Small intestine (tissue), 7 donors: Measurements from ENCODE around the gene HEMK1. TPM values are rescaled to one million over a fixed set of nuclear protein-coding genes. Genes with fewer than 3 reads are reported as not detected.
A peak's percentile ranks its signal among the peaks of the same experiment; 100 is the strongest.

Source experiments
- DNase-seq, 2 donors: peaks; one replicate each; pipeline versions ENCODE4 v3.0.0 to v3.0.0-alpha.2; 2013
- FAIRE-seq: peaks from 2 replicates; lab custom pipeline; 2012; peaks lifted over from hg19 to GRCh38; lab: Jason Lieb, UNC
- H3K27ac ChIP-seq, 3 donors: one replicate each; pipeline ENCODE4 v1.5.1; 2013; ENCODE audit warnings: low read length in 2 of 3, mild to moderate bottlenecking in 2 of 3, control low read depth in 1 of 3, inconsistent platforms in 1 of 3, low read depth in 1 of 3, moderate library complexity in 1 of 3
- H3K27me3 ChIP-seq, 3 donors: one replicate each; pipeline ENCODE4 v1.6.1; 2013; ENCODE audit warnings: low read length in 3 of 3, inconsistent platforms in 1 of 3; ENCODE audit not compliant: control insufficient read depth in 3 of 3, insufficient read depth in 3 of 3
- H3K36me3 ChIP-seq, 3 donors: one replicate each; pipeline ENCODE4 v1.6.1; 2013; ENCODE audit warnings: low read length in 3 of 3, inconsistent platforms in 1 of 3, low read depth in 1 of 3, mild to moderate bottlenecking in 1 of 3, moderate library complexity in 1 of 3; ENCODE audit not compliant: control insufficient read depth in 3 of 3, insufficient read depth in 2 of 3
- H3K4me1 ChIP-seq, 3 donors: one replicate each; pipeline ENCODE4 v1.6.1; 2013; ENCODE audit warnings: low read length in 2 of 3, inconsistent platforms in 1 of 3, low read depth in 1 of 3, mild to moderate bottlenecking in 1 of 3, moderate library complexity in 1 of 3; ENCODE audit not compliant: control insufficient read depth in 3 of 3, insufficient read depth in 2 of 3
- H3K4me3 ChIP-seq, 3 donors: one replicate each; pipeline ENCODE4 v1.5.1; 2013; ENCODE audit warnings: low read length in 3 of 3, control low read depth in 1 of 3, inconsistent platforms in 1 of 3, low read depth in 1 of 3, mild to moderate bottlenecking in 1 of 3, moderate library complexity in 1 of 3
- H3K9me3 ChIP-seq, 2 donors: one replicate each; pipeline ENCODE4 v1.6.1; 2013; ENCODE audit warnings: low read depth in 1 of 2, low read length in 1 of 2; ENCODE audit not compliant: control insufficient read depth in 2 of 2, insufficient read depth in 1 of 2
- WGBS, 3 donors: extraction: QIAGEN DNeasy Blood & Tissue Kit; methylation state at CpG; one replicate each; pipeline ENCODE4 v1.1.7; 2013; 5-methylcytosine and 5-hydroxymethylcytosine counted together
- polyA plus RNA-seq, 4 donors: library from polyadenylated mRNA; stranded (reverse) in 3 of 4; unstranded in 1 of 4; fragments of 200-250 nt in 3 of 4; fragments of 120-200 nt in 1 of 4; gene quantifications; one replicate each; pipeline versions ENCODE4 v1.2.1 to v1.2.3, GENCODE V29; 2013
- donor health status: healthy with polysubstance abuse.
- donor health status: control.
- donor health status: control.
- donor health status: Bipolar disorder and iron deficiency.
- donor health status: healthy.

HEMK1 gene
- polyA plus RNA-seq, 4 donors: 13.9 to 30.1 (median 16.0) TPM

DNA sequence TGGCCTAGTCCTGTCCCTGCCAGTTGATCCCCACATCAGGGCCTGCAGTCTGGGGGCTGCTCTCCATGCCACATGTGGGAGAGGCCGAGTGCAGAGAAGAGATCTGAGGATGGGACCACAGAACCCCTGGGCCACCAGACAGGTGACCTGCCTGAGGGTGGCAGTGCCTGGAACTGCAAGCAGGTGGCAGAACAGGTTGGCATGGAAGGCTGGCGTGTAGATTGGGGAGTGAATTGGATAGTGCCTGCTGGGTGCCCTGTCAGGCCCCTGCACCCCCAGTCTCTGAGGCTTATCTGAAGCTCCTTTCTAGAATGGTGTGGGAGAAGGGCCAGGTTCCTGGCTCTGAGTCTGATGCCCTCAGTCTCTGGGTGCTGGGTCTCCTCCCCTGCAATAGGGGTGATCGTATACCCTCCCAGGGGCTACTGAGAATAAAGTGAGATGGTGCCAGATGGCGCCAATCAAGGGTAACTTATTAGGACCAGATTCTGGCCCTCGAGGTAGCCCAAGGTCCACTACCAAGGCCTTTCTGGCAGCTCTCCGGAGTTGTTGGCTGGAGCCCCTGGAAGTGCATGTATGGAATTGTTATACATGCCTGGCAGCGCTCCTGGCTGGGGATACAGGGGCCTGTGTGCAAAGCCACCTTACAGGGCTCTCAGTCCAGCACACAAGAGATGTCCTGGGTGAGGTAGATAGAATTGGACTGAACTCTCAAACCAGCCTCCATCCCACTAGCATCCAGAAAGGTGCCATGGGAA, 17.5 kb upstream of the HEMK1 start:
- DNase-seq (no peak), FAIRE-seq (no peak)
- peak overlapping the region in 1 of 3 donors; percentile 33 for H3K27ac ChIP-seq
- H3K4me3 ChIP-seq: no peak overlapping the region
- no peaks in the 10 kb centered on the region for H3K9me3 ChIP-seq
- 76 to 77% (median 77%) methylated on average over 7 of the region's 7 CpGs for WGBS, 3 donors
- peaks cover 0 to 20% (median 0%) of the 10 kb centered on the region in 3 donors for H3K4me1 ChIP-seq
- H3K27me3 ChIP-seq: peaks cover 0 to under 1% (median 0%) of the 10 kb centered on the region in 3 donors
- no peaks in the 10 kb centered on the region for H3K36me3 ChIP-seq

DNA sequence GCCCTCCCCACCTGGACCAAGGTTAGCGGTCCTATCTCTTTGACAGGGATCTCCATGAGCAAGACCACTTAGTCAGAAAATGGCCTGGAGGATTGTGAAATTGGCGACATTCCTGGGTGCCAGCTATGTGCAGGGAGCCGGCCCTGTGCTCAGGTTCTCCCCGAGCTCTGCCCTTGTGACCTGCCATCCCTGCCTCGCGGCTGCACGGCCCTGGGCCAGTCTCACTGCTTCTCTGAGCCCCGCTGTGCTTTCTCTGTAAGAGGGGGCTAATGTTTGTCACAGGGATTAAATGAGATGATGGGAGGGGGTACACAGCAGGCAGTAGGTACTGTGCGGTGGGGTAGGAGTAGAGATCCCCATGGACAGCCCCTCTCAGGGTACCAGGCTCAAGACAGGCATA, 16.7 kb upstream of the HEMK1 start:
- FAIRE-seq (no peak), DNase-seq (no peak)
- no peak overlapping the region for H3K27ac ChIP-seq
- 69 to 83% (median 75%) methylated on average over 9 of the region's 9 CpGs for WGBS, 3 donors
- peaks cover 0 to 20% (median 0%) of the 10 kb centered on the region in 3 donors for H3K4me1 ChIP-seq
- no peaks in the 10 kb centered on the region for H3K9me3 ChIP-seq
- no peaks in the 10 kb centered on the region for H3K36me3 ChIP-seq
- peaks cover 0 to 3% (median 0%) of the 10 kb centered on the region in 3 donors for H3K27me3 ChIP-seq
- no peak overlapping the region for H3K4me3 ChIP-seq

DNA sequence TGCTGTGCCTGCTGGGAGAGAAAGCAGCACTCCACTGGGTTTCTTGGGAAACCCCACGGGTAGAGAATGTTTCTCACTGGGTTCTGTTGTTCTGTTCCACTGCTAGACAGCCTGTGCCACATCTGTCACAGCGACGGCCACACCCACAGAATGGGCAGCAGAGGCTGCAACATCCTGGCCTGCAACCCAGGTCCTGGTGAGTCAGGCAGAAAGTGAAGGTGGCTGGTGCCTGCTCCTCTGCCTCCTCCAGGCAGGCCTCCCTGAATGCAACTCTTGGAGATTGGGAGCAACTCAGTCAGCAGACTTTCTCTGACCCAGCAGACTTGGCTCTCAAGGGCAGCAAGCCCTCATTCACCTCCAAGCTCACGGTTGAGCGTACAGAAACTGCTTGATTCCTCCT, 14.8 kb upstream of the HEMK1 start:
- DNase-seq (no peak), FAIRE-seq (no peak)
- H3K36me3 ChIP-seq: peaks cover 0 to 7% (median 0%) of the 10 kb centered on the region in 3 donors
- WGBS, 3 donors: 64 to 73% (median 71%) methylated on average over 5 of the region's 5 CpGs
- peaks cover 0 to 3% (median 0%) of the 10 kb centered on the region in 3 donors for H3K27me3 ChIP-seq
- H3K9me3 ChIP-seq: no peaks in the 10 kb centered on the region
- H3K4me3 ChIP-seq: no peak overlapping the region
- no peak overlapping the region for H3K27ac ChIP-seq
- peaks cover 0 to 20% (median 0%) of the 10 kb centered on the region in 3 donors for H3K4me1 ChIP-seq

DNA sequence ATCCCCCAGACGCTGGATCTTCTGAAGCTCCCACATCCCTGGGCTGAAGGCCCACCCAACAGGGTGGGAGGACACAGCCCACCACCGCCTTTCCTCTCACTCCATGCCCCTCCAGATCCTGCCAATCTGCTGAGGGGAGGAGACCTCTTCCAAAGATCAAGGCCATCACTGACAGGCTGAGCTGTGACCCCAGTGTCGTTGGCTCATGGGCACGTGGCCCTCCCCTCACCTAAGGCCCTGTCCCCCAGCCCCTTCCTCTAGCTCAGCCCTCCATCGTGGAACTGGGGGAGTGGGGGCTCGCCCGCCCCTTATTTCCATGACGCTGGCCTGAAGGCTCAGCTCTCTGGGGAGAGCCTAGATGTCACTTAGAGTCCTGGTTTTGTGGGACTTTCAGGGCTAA, 12.2 kb upstream of the HEMK1 start:
- Histone ChIP-seq H3K4me3 (no peak overlapping the region), H3K27ac (no peak overlapping the region), H3K4me1 (peaks cover 0 to 1% (median 0%) of the 10 kb centered on the region in 3 donors), H3K27me3 (peaks cover 0 to 3% (median 0%) of the 10 kb centered on the region in 3 donors), H3K9me3 (no peaks in the 10 kb centered on the region), H3K36me3 (peaks cover 0 to 7% (median 0%) of the 10 kb centered on the region in 3 donors)
- DNase-seq (no peak), FAIRE-seq (no peak)
- 46 to 62% (median 55%) methylated on average over 6 to 8 of the region's 8 CpGs for WGBS, 3 donors

DNA sequence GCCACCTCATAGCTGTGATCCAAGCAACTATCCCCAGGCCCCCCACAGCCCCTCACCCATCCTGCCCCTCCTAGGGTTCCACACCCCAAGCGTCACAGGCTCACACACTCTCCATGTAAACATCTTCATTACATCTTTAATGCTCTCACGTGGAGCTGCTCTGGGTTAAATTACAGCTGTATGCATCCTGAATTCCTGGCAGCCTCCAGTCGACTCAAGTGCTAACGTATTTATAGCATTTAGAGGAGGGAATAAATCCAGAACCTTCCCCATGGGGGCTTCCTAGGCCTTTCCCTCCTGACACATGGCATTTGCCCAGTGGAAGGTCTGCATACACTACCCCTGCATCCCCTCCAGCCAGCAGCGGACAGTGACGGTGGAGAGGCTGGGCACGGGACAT, 11.4 kb upstream of the HEMK1 start:
- no peaks in the 10 kb centered on the region for H3K4me1 ChIP-seq
- DNase-seq (no peak), FAIRE-seq (no peak)
- peak overlapping the region in 1 of 3 donors; percentile 28 for H3K27ac ChIP-seq
- 55 to 66% (median 62%) methylated on average over 7 of the region's 7 CpGs for WGBS, 3 donors
- no peak overlapping the region for H3K4me3 ChIP-seq
- H3K9me3 ChIP-seq: no peaks in the 10 kb centered on the region
- H3K27me3 ChIP-seq: peaks cover 0 to 3% (median 0%) of the 10 kb centered on the region in 3 donors
- peaks cover 0 to 7% (median 0%) of the 10 kb centered on the region in 3 donors for H3K36me3 ChIP-seq

DNA sequence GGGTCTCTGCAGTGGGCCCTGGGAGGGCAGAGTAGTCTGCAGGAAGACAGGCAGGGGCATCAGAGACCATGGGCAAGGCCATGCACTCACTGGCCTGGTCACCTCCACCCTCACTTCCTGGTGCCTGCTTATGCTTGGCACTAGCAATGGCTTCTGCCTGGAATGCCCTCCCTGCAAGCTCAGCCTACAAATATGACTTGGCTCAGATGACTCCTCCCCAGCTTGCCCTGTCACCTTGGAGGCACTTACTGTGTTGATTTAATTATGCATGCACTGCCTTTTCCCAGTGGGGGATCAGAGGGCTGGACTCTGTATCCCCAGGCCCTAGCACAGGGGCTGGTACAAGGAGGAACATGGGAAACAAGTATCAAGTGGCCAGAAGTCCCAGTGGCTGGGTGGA, 9.6 kb upstream of the HEMK1 start:
- H3K27me3 ChIP-seq: peaks cover 0 to 3% (median 0%) of the 10 kb centered on the region in 3 donors
- FAIRE-seq (no peak), DNase-seq (no peak)
- H3K9me3 ChIP-seq: no peaks in the 10 kb centered on the region
- no peaks in the 10 kb centered on the region for H3K4me1 ChIP-seq
- H3K4me3 ChIP-seq: no peak overlapping the region
- H3K27ac ChIP-seq: no peak overlapping the region
- peaks cover 0 to 7% (median 0%) of the 10 kb centered on the region in 3 donors for H3K36me3 ChIP-seq

DNA sequence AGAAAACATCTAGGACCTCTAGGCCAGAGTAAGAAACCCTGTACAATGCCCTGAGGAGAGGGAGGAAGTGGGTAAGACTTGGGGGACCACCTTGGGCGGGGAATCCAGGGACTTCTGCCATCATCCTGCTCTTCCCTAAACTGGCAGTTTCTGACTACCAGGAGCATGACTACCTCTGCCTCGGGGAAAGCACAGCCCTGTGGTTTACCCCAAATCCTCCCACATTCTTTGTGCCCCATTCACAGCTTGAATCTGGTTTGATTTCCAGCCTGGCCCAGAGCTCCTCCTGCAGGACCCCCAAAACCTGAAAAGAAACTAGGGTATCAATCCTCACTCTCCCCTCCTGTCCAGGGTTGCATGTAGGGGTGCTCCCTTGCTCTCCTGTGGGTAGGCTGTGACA, 6.5 kb upstream of the HEMK1 start:
- peaks cover 0 to 11% (median 0%) of the 10 kb centered on the region in 3 donors for H3K4me1 ChIP-seq
- peaks cover 0 to 7% (median 0%) of the 10 kb centered on the region in 3 donors for H3K36me3 ChIP-seq
- FAIRE-seq (no peak), DNase-seq (no peak)
- H3K27ac ChIP-seq: no peak overlapping the region
- peaks cover 0 to 12% (median 0%) of the 10 kb centered on the region in 3 donors for H3K27me3 ChIP-seq
- no peak overlapping the region for H3K4me3 ChIP-seq
- WGBS, 3 donors: 50 to 80% (median 64%) methylated on average over 2 of the region's 2 CpGs
- no peaks in the 10 kb centered on the region for H3K9me3 ChIP-seq

DNA sequence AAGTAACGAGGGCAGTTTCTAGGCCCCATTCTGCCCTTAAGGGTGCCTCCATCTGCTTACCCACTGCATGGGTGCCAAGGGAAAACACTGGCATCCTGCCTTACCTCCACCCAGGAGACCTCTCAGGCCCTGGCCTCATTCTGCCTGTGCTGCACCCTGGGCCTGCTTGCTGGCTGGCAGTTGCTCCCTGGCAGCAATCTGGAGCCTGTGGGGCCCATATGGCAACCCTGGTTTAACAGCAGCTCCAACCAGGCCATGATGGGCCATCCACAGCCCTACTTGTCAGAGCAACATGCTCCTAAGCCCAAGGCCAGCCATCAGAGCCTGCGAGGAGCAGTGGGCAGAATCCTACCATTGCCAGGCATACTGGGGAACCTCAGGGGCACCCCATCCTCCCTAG, 5.5 kb upstream of the HEMK1 start:
- Histone ChIP-seq H3K36me3 (peaks cover 0 to 4% (median 0%) of the 10 kb centered on the region in 3 donors), H3K9me3 (no peaks in the 10 kb centered on the region), H3K27me3 (peaks cover 0 to 12% (median 0%) of the 10 kb centered on the region in 3 donors), H3K4me3 (no peak overlapping the region), H3K27ac (no peak overlapping the region), H3K4me1 (peaks cover 0 to 12% (median 2%) of the 10 kb centered on the region in 3 donors)
- DNase-seq (no peak), FAIRE-seq (no peak)
- 68 to 90% (median 82%) methylated on average over 2 of the region's 2 CpGs for WGBS, 3 donors
